H1 (cell line): ENCODE measurements around the gene RNF130. TPM values are rescaled to one million over a fixed set of nuclear protein-coding genes. Genes with fewer than 3 reads are reported as not detected.

Experiments used
- CTCF ChIA-PET: fragments of 300-600 bp; sonication (Branson Sonifier 250); formaldehyde crosslinking; loops from one replicate; lab custom pipeline; 2021; ENCODE audit not compliant: partially characterized antibody; lab: Charles Lee
- POLR2A ChIA-PET: fragments of 300-600 bp; sonication (Branson Sonifier 250); formaldehyde crosslinking; loops from one replicate; lab custom pipeline; 2021; ENCODE audit warnings: inconsistent platforms; ENCODE audit not compliant: partially characterized antibody; lab: Charles Lee
- DNase-seq, 2 experiments: peaks; one replicate each; pipeline versions ENCODE4 v3.0.0 to v3.0.0-alpha.2; 2010 to 2022; ENCODE audit warnings: low spot score in 2 of 2, low read depth in 1 of 2, mixed read lengths in 1 of 2
- FAIRE-seq: peaks from 2 replicates; lab custom pipeline; 2011; peaks lifted over from hg19 to GRCh38; lab: Jason Lieb, UNC
- H2AFZ ChIP-seq: 2 replicates; pipeline ENCODE4 v1.8.1; 2012; ENCODE audit warnings: low read length, inconsistent platforms
- H2AK5ac ChIP-seq: 2 replicates; pipeline ENCODE4 v1.6.1; 2013; ENCODE audit warnings: low read depth, low read length
- H2BK120ac ChIP-seq: replicated peaks from 2 replicates; pipeline ENCODE3; 2013; ENCODE audit warnings: low read depth, low read length, inconsistent platforms
- H2BK12ac ChIP-seq: 2 replicates; pipeline ENCODE4 v1.6.1; 2013; ENCODE audit warnings: low read depth, low read length
- H2BK15ac ChIP-seq: 2 replicates; pipeline ENCODE4 v1.6.1; 2013; ENCODE audit warnings: low read length
- H2BK20ac ChIP-seq: 2 replicates; pipeline ENCODE4 v1.6.1; 2013; ENCODE audit warnings: low read length
- H2BK5ac ChIP-seq: 2 replicates; pipeline ENCODE4 v1.6.1; 2013; ENCODE audit warnings: low read depth, low read length
- H3K14ac ChIP-seq: 2 replicates; pipeline ENCODE4 v1.6.1; 2013; ENCODE audit warnings: inconsistent platforms; ENCODE audit not compliant: insufficient read length
- H3K18ac ChIP-seq: 2 replicates; pipeline ENCODE4 v1.6.1; 2013; ENCODE audit warnings: low read length; ENCODE audit errors: extremely low read depth
- H3K23ac ChIP-seq: 2 replicates; pipeline ENCODE4 v1.6.1; 2013; ENCODE audit warnings: inconsistent platforms; ENCODE audit not compliant: insufficient read length
- H3K23me2 ChIP-seq: 2 replicates; pipeline ENCODE4 v1.6.1; 2013; ENCODE audit warnings: low read depth, low read length
- H3K27ac ChIP-seq: 2 replicates; pipeline ENCODE4 v1.6.1; 2011; ENCODE audit warnings: low read depth, low read length, inconsistent platforms
- H3K27me3 ChIP-seq, 4 experiments: replicated peaks in 1 of 4; 1 replicate in 1 of 4; 2 replicates in 3 of 4; pipeline versions ENCODE4 v1.6.1 to v1.8.1; 2011 to 2013; ENCODE audit warnings: low read length in 3 of 4, mild to moderate bottlenecking in 3 of 4, inconsistent platforms in 2 of 4, mixed read lengths in 2 of 4, moderate library complexity in 1 of 4; ENCODE audit not compliant: control insufficient read depth in 3 of 4, insufficient read depth in 3 of 4; ENCODE audit errors: extremely low read depth in 1 of 4
- H3K36me3 ChIP-seq, 4 experiments: 2 replicates each; pipeline versions ENCODE4 v1.6.1 to v1.8.1; 2011 to 2013; ENCODE audit warnings: mild to moderate bottlenecking in 4 of 4, low read length in 3 of 4, moderate library complexity in 2 of 4, control low read depth in 1 of 4, inconsistent platforms in 1 of 4; ENCODE audit not compliant: insufficient read depth in 4 of 4, control insufficient read depth in 2 of 4
- H3K4ac ChIP-seq: replicated peaks from 2 replicates; pipeline ENCODE3; 2013; ENCODE audit warnings: low read length, low read depth, mixed read lengths, inconsistent platforms; ENCODE audit not compliant: insufficient read length
- H3K4me1 ChIP-seq, 4 experiments: replicated peaks in 1 of 4; 1 replicate in 1 of 4; 2 replicates in 3 of 4; pipeline versions ENCODE4 v1.6.1 to v1.8.1; 2011 to 2013; ENCODE audit warnings: low read length in 3 of 4, inconsistent platforms in 2 of 4, mixed read lengths in 1 of 4; ENCODE audit not compliant: insufficient read depth in 4 of 4, control insufficient read depth in 3 of 4
- H3K4me2 ChIP-seq, 2 experiments: 2 replicates each; pipeline versions ENCODE4 v1.6.1 to v1.8.1; 2011 to 2013; ENCODE audit warnings: low read depth in 2 of 2, low read length in 2 of 2, control low read depth in 1 of 2, inconsistent platforms in 1 of 2, mild to moderate bottlenecking in 1 of 2; ENCODE audit not compliant: insufficient read depth in 1 of 2
- H3K4me3 ChIP-seq, 4 experiments: fragments of 200-600, 300-600 bp in 1 of 4; sonication (generic), shearing (Covaris generic), sonication (Bioruptor Twin) in 1 of 4; 2 replicates each; pipeline versions ENCODE4 v1.5.1 to v1.8.1; 2011 to 2016; ENCODE audit warnings: low read length in 4 of 4, low read depth in 3 of 4, control low read depth in 2 of 4, inconsistent platforms in 2 of 4, mild to moderate bottlenecking in 2 of 4, mixed read lengths in 1 of 4, moderate library complexity in 1 of 4; ENCODE audit not compliant: insufficient read depth in 2 of 4; ENCODE audit errors: extremely low read depth in 1 of 4
- H3K56ac ChIP-seq: replicated peaks from 2 replicates; pipeline ENCODE3; 2013; ENCODE audit warnings: low read depth, mild to moderate bottlenecking, mixed read lengths, low read length, inconsistent platforms; ENCODE audit not compliant: insufficient read length
- H3K79me1 ChIP-seq: 2 replicates; pipeline ENCODE4 v1.6.1; 2013; ENCODE audit warnings: low read depth, low read length, control low read depth
- H3K79me2 ChIP-seq, 2 experiments: 2 replicates each; pipeline versions ENCODE4 v1.6.1 to v1.8.1; 2012 to 2013; ENCODE audit warnings: low read length in 2 of 2, mild to moderate bottlenecking in 2 of 2, inconsistent platforms in 1 of 2; ENCODE audit not compliant: insufficient read depth in 2 of 2, control insufficient read depth in 1 of 2
- H3K9ac ChIP-seq, 4 experiments: replicated peaks in 1 of 4; 1 replicate in 1 of 4; 2 replicates in 3 of 4; pipeline versions ENCODE4 v1.6.1 to v1.8.1; 2011 to 2013; ENCODE audit warnings: low read depth in 3 of 4, low read length in 3 of 4, control low read depth in 2 of 4, mild to moderate bottlenecking in 2 of 4, moderate library complexity in 2 of 4, inconsistent platforms in 1 of 4; ENCODE audit errors: extremely low read depth in 1 of 4
- H3K9me3 ChIP-seq, 2 experiments: 2 replicates each; pipeline versions ENCODE4 v1.6.1 to v1.8.1; 2012 to 2013; ENCODE audit warnings: mild to moderate bottlenecking in 2 of 2, moderate library complexity in 2 of 2, control low read depth in 1 of 2, inconsistent platforms in 1 of 2, low read depth in 1 of 2, low read length in 1 of 2, mixed read lengths in 1 of 2; ENCODE audit not compliant: insufficient read depth in 2 of 2
- H4K20me1 ChIP-seq, 2 experiments: replicated peaks in 1 of 2; 2 replicates each; pipeline versions ENCODE3 to v1.8.1; 2011 to 2013; ENCODE audit warnings: inconsistent platforms in 2 of 2, low read length in 2 of 2, mild to moderate bottlenecking in 1 of 2; ENCODE audit not compliant: insufficient read depth in 2 of 2, control insufficient read depth in 1 of 2
- H4K5ac ChIP-seq: 2 replicates; pipeline ENCODE4 v1.6.1; 2013; ENCODE audit warnings: low read length, low read depth, mixed read lengths, inconsistent platforms; ENCODE audit not compliant: insufficient read length
- H4K8ac ChIP-seq: 2 replicates; pipeline ENCODE4 v1.8.0; 2013; ENCODE audit warnings: mild to moderate bottlenecking, moderate library complexity, low read length, inconsistent platforms; ENCODE audit not compliant: insufficient read depth; ENCODE audit errors: extremely low read depth
- H4K91ac ChIP-seq: replicated peaks from 2 replicates; pipeline ENCODE3; 2013; ENCODE audit warnings: low read length, mixed read lengths, inconsistent platforms; ENCODE audit not compliant: insufficient read length
- ASH2L ChIP-seq: fragments of 200-600, 300-600 bp; sonication (generic); IDR thresholded peaks from one replicate; pipeline ENCODE4 v1.7.1; 2017; ENCODE audit warnings: low read length
- BACH1 ChIP-seq: IDR thresholded peaks from 2 replicates; pipeline ENCODE4 v1.6.1; 2012; ENCODE audit warnings: low read length, improper control_type of control experiment
- E2F6 ChIP-seq: IDR thresholded peaks from 2 replicates; pipeline ENCODE4 v1.6.1; 2012; ENCODE audit warnings: inconsistent platforms
- EP300 ChIP-seq, 2 experiments: IDR thresholded peaks; 1 replicate in 1 of 2; 2 replicates in 1 of 2; pipeline ENCODE4 v1.6.1; 2011 to 2012; ENCODE audit warnings: low read depth in 2 of 2, low read length in 2 of 2, mild to moderate bottlenecking in 2 of 2, borderline replicate concordance in 1 of 2, inconsistent platforms in 1 of 2, moderate library complexity in 1 of 2
- FOSL1 ChIP-seq: IDR thresholded peaks from 2 replicates; pipeline ENCODE4 v1.6.1; 2011; ENCODE audit warnings: mild to moderate bottlenecking, low read depth, low read length, moderate library complexity; ENCODE audit not compliant: insufficient read depth
- JUN ChIP-seq: IDR thresholded peaks from 2 replicates; pipeline ENCODE4 v1.6.1; 2011; ENCODE audit warnings: low read depth, mild to moderate bottlenecking, improper control_type of control experiment, low read length
- KDM4A ChIP-seq: IDR thresholded peaks from one replicate; pipeline ENCODE4 v1.7.1; 2012; ENCODE audit warnings: low read depth, mild to moderate bottlenecking, moderate library complexity, low read length, inconsistent platforms; ENCODE audit not compliant: severe bottlenecking
- RBBP5 ChIP-seq: IDR thresholded peaks from 2 replicates; pipeline ENCODE4 v1.7.1; 2012; ENCODE audit warnings: low read depth, mild to moderate bottlenecking, inconsistent platforms, low read length, moderate library complexity, borderline replicate concordance
- RFX5 ChIP-seq: IDR thresholded peaks from 2 replicates; pipeline ENCODE4 v1.6.1; 2011; ENCODE audit warnings: low read depth, low read length, improper control_type of control experiment, borderline replicate concordance
- SAP30 ChIP-seq: fragments of 300-600 bp; sonication (generic); IDR thresholded peaks from 2 replicates; pipeline ENCODE4 v1.7.1; 2012; ENCODE audit warnings: low read length, moderate library complexity, mild to moderate bottlenecking, inconsistent platforms; ENCODE audit not compliant: insufficient read depth, insufficient replicate concordance
- SIX5 ChIP-seq: IDR thresholded peaks from 2 replicates; pipeline ENCODE4 v1.6.1; 2011; ENCODE audit warnings: mild to moderate bottlenecking, low read depth, low read length
- SP4 ChIP-seq: IDR thresholded peaks from 2 replicates; pipeline ENCODE4 v1.6.1; 2012; ENCODE audit warnings: low read length, inconsistent platforms
- TAF1 ChIP-seq: IDR thresholded peaks from 2 replicates; pipeline ENCODE4 v1.6.1; 2011; ENCODE audit warnings: mild to moderate bottlenecking, low read depth, low read length
- ZNF274 ChIP-seq: IDR thresholded peaks from 2 replicates; pipeline ENCODE4 v1.7.0; 2012; ENCODE audit warnings: low read length, borderline replicate concordance; ENCODE audit errors: extremely low read depth
- WGBS, 2 experiments: shearing (Covaris generic) in 1 of 2; methylation state at CpG; one replicate each; pipeline versions ENCODE4 v1.1.6 to v1.1.7; 2013 to 2015; ENCODE audit warnings: low lambda C conversion rate in 2 of 2, mixed read lengths in 2 of 2, inconsistent platforms in 1 of 2, low coverage in 1 of 2, missing lambda C conversion rate in 1 of 2; ENCODE audit not compliant: insufficient replicate concordance in 2 of 2, insufficient coverage in 1 of 2, insufficient read length in 1 of 2; ENCODE audit errors: extremely low coverage in 1 of 2, missing lambda C conversion rate in 1 of 2; 5-methylcytosine and 5-hydroxymethylcytosine counted together
- polyA plus RNA-seq, 7 experiments: library from polyadenylated mRNA; depleted of rRNA in 3 of 7; stranded (reverse) in 5 of 7; unstranded in 2 of 7; fragments of >200 nt in 5 of 7; fragments of 200-250 nt in 2 of 7; gene quantifications; 1 replicate in 5 of 7; 2 replicates in 1 of 7; 4 replicates in 1 of 7; pipeline versions ENCODE4 v1.2.1 to v1.2.3, GENCODE V29; 2011 to 2013; ENCODE audit warnings: missing spikeins in 2 of 7, mixed read lengths in 2 of 7
- total RNA-seq: library from RNA; stranded (reverse); fragmentation: NEBNext Ultra II Directional; extraction: Animal tissue kit (Norgen Biotek cat#: 25700); gene quantifications from 2 replicates; pipeline ENCODE4 v1.2.1, GENCODE V29; 2021

Gene RNF130
- total and polyA plus RNA-seq, 2 of the 8 experiments (the other 6 are each of a cell fraction or from before 2014, with no cell fraction given): 65.1 to 70.0 TPM

GRCh38 chr5:179909224-179909623 lies 162.3 kb downstream of the RNF130 start:
- DNase-seq (no peak), FAIRE-seq (no peak)
- Histone ChIP-seq H3K36me3 (no peaks in the 10 kb centered on the region; a peak in 1 of 8 replicates), H3K9me3 (no peaks in the 10 kb centered on the region; a peak in 1 of 4 replicates), H4K20me1 (peaks cover 0 to 8% of the 10 kb centered on the region in 2 experiments), H2BK20ac (no peak overlapping the region), H3K23ac (no peak overlapping the region), H3K27me3 (peaks cover 0 to 6% (median 0%) of the 10 kb centered on the region in 4 experiments; a peak in 2 of 7 replicates), H3K79me1 (peaks cover 4% of the 10 kb centered on the region), H3K9ac (no peak overlapping the region), H3K23me2 (peaks cover 7% of the 10 kb centered on the region; the same call in 1 of the 2 replicates), H2BK5ac (no peak overlapping the region), H2AK5ac (no peak overlapping the region), H4K91ac (no peak overlapping the region), H3K27ac (no peak overlapping the region), H2BK120ac (no peak overlapping the region), H3K4me1 (peaks cover 0 to 7% (median 4%) of the 10 kb centered on the region in 4 experiments; a peak in 5 of 7 replicates), H2BK12ac (no peak overlapping the region), H2BK15ac (no peak overlapping the region), H3K18ac (no peak overlapping the region), H4K5ac (no peak overlapping the region), H4K8ac (no peak overlapping the region), H3K4me2 (no peak overlapping the region), H3K4me3 (no peak overlapping the region), H3K4ac (no peak overlapping the region), H3K56ac (no peak overlapping the region), H2AFZ (no peak overlapping the region), H3K14ac (no peak overlapping the region), H3K79me2 (peaks cover 0 to 2% of the 10 kb centered on the region in 2 experiments; a peak in 1 of 4 replicates)
- WGBS, 2 experiments: 92% methylated on average over 6 of the region's 6 CpGs; no CpG with 5 or more reads in 1 of the 2 experiments
- POLR2A ChIA-PET: no interaction called here
- CTCF ChIA-PET: interaction anchor here (0.7 to 2.7 kb wide), 15 partner anchors 8 to 229 kb away, joined by 3 to 15 read pairs (median 4); no protein-coding TSS in a partner anchor
- TF ChIP-seq KDM4A (no peak), E2F6 (no peak), BACH1 (no peak), ASH2L (no peak), RFX5 (no peak), EP300 (IDR thresholded peaks at IDR 0.05; ENCODE audit: borderline replicate concordance in 1 of 2, low read depth in 2 of 2, low read length in 2 of 2) (no peak), JUN (no peak), ZNF274 (no peak), RBBP5 (no peak), SIX5 (no peak), FOSL1 (no peak), SAP30 (no peak), TAF1 (no peak), SP4 (no peak)
